GM18870 (cell line): ENCODE measurements around the gene WDFY4.

Experiments
- ATAC-seq: cut with Tn5 transposase; IDR thresholded peaks from one replicate; pipeline ENCODE4 v1.9.1; 2021; ENCODE audit warnings: moderate library complexity; ENCODE audit not compliant: unreplicated experiment

Gene WDFY4

GRCh38 chr10:48740988-48741387 lies 56.3 kb downstream of the WDFY4 start:
- no peak for ATAC-seq

GRCh38 chr10:48742891-48743860 lies 58.5 kb downstream of the WDFY4 start:
- ATAC-seq: no peak

DNA sequence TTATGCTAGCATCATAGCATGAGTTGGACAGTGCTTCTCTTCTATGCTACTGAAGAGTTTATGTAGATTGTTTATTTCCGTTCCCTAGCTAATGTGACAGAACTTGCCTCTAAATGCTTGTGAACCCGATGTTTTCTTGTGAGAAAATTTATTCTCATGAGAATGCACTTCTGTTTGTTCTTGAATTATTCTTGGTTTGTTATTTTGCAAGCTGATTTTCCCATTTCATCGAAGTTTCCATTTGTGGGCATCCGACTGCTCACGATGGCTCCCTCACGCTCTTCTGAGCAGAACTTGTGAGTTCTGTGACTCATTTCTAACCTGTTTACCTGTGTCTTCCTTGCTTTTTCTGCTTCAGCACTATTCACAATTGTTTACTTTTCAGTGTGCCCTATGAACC lies 59.9 kb downstream of the WDFY4 start:
- ATAC-seq: no peak

GRCh38 chr10:48745662-48746245 lies 61.1 kb downstream of the WDFY4 start:
- ATAC-seq: no peak

GRCh38 chr10:48748573-48748972 lies 63.9 kb downstream of the WDFY4 start:
- no peak for ATAC-seq

GRCh38 chr10:48749254-48749787 lies 64.6 kb downstream of the WDFY4 start:
- no peak for ATAC-seq

- ATAC-seq: no peak
These were observed 65.3 kb downstream of the WDFY4 start for GRCh38 chr10:48750019-48750418.

- no peak for ATAC-seq
These were observed 66.3 kb downstream of the WDFY4 start for GRCh38 chr10:48750991-48751390.

GRCh38 chr10:48751730-48752129 lies 67.1 kb downstream of the WDFY4 start:
- ATAC-seq: no peak

DNA sequence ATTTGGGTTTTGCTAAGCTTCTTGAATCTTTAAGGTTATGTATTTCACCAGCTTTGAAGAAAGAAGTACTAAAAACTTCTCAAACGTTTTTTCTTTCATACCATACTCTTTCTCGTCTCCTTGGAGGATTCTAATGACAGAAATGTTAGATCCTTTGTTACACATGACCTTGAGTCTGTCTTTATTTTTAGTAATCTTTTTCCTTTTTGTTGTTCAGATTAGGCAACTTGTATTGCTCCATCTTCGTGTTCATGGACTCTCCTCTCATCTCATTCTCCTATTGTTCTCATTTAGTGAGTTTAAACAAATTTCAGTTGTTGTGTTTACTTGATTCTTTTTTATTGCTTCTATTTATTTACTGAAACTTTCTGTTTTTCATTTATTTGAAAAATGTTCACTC lies 73.7 kb downstream of the WDFY4 start:
- no peak for ATAC-seq

- peak; percentile 91 for ATAC-seq
These were observed 74.6 kb downstream of the WDFY4 start for GRCh38 chr10:48759113-48759901.

DNA sequence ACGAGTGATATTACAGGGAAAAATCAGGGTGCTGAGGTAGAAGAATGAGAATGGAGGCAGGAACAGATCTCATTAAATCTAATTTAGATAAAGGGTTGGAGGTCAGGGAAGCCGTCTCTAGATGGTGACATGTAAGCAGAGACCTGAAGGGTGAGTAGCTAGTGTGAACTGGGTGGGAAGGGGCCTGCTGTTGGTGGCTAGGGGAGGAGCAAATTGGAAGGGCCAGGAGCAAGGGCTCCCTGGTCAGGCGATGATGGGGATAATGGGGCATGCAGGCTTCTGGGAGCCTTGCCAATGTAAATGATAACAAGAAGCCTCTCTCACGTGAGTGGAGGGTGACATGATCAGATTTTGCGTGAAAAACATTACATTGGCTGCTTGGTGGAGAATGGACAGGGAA lies 76.3 kb downstream of the WDFY4 start:
- ATAC-seq: no peak

GRCh38 chr10:48762064-48763042 lies 77.7 kb downstream of the WDFY4 start:
- ATAC-seq: no peak

- ATAC-seq: no peak
These were observed 78.8 kb downstream of the WDFY4 start for GRCh38 chr10:48763403-48763965.

GRCh38 chr10:48764486-48764885 lies 79.8 kb downstream of the WDFY4 start:
- ATAC-seq: no peak

DNA sequence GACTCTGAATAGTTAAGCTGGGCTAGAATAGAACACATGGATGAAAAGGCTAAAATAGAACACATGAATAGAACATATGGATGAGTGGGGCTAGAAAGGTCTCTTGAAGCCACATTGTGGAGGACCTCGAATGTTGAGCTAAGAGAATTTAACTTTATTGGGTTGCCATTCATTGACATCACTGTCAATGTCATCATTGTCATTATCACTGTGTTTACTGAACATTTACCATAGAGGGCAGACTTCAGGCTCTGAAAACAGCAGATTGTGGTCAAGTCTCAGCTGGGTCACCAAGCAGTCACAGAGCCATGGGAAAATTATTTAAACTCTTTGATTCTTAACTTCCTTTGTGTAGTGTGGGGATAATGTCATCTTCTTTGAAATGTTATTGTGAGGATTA lies 80.4 kb downstream of the WDFY4 start:
- no peak for ATAC-seq

- no peak for ATAC-seq
These were observed 80.9 kb downstream of the WDFY4 start for GRCh38 chr10:48765527-48765926.

- no peak for ATAC-seq
These were observed 82.9 kb downstream of the WDFY4 start for GRCh38 chr10:48767373-48768143.

DNA sequence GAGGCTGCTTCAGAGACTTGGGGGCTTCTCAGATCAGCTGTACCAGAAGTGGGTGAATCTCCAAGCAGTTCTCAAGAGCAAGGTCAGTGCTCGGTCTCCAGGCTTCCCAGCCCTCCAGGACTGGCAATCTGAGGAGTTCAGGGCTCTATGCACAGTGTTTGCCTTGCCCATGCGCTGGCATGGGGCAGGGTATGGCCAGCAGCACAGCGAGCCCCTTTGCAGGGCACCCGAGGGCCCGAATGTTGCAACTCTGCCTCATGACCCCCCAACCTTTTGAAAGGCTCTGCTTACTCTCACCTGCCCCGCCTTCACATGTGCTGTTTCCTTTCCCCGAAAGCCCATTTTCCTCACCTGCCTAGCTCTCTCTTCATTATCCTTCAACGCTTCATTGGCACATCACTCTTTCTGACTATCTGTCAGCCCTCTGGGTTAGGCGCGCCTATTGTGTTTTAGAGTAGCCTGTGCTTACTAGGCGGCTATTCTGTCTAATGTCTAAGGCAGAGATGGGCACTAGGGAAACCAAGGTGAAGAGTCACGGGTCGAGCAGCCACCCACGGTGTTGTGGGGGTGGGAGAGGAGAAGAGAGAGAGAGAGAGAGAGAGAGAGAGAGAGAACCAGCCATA lies 83.6 kb downstream of the WDFY4 start:
- no peak for ATAC-seq
